ENCODE measurements around the gene BNIP5.

BNIP5 gene, protein sequence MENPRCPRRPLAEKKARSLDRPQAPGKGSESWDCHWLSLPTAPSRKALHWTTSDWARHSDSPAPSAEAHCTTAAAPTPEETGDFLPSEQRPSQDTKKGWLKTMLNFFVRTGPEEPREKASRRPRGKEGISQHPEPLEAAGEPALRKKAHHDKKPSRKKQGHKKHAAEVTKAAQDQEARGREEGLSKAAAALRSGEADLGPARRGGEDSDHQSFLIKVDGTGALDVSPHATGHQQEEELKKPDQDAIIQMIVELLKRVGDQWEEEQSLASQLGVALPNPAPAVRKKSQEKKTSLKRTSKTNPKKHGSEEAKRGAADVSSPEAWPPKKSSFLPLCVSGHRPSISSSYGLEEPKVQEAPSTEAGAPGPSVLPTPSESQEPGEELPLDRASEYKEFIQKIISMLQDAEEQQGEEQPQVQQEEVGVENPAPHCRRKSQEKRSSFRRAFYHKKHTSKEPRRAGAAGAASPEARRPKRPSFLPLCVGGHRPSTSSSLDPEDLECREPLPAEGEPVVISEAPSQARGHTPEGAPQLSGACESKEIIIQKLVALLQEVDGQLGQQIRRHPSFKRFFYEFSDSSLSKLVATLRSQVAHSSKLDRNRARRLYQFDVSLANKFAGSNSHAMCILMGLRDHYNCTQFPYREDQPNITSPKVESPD

DNA sequence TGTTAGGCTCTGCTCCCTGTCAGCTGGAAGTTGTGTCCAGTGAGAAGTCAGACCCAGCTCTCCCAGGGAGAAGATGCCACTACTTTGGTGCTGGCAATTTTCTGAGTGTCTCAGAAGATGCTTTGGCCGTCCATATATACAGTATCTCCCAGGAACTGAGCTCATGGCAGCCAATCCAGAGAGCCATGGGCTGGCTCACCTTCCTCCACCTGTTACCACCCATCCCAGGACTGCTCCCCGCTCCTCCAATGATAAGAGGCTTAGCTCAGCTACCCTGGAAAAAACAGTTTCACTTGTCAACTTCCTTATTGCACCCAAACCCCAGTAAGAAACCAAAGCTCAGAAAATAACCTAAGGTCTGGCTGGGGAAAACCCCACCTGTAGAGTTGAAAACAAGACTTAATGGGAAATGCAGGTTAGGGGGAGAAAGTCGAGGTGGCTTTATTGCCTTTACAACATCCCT lies at the start of gene BNIP5:
BNIP5 (minus strand) TSS at position 110 of the 463 bp plus-strand sequence. CDS start 6,198 bp downstream, outside the sequence.
- DNase-seq, result no peak
- in situ Hi-C loops (cut with HindIII; ENCODE audit: low pct_ligation_motif_present, low pct_unique_long_range_greater_than_20kb, low sequenced_read_pairs), result no loop called here

DNA sequence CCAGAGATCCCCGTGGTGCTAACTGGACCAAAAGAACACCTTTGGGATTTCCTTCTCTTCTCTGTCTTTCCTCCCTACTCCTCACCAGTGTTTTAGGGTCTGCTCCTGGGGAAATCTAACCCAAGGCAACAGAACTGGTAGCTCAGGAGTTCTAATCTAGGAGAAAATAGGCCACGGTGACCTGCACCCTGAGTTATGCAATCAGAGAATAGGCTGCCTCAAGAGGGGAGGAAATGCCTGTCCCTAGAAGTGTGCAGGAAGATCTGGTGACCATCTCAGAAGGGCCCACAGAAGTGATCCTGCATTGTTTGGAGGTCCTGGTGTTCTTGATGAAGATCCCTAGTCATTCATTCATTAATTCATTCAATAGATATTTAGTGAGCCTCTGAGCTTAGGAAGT lies 47.4 kb upstream of the BNIP5 start:
- no peak for DNase-seq
- in situ Hi-C loops (cut with HindIII; ENCODE audit: low pct_ligation_motif_present, low pct_unique_long_range_greater_than_20kb, low sequenced_read_pairs), result no loop called here

DNA sequence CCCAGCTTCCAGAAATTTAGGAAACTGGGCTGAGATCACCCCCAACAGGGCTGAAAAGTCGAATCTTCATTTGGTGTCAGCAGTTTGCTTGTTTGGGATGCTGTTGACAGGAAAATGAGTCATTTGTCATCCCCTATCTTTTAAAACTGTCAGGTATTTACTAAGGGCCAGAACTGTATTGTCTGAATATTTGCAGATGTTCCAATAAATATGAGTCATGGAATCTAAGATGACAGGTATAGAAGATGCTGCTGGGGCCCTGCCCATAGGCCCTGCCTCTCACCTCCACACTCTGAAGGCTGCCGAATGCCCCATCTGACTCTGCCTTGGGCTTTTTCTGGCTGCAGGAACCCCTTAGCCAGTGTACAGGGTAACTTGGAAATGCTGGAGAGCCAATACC lies 46.9 kb upstream of the BNIP5 start:
- DNase-seq, result no peak
- in situ Hi-C loops (cut with HindIII; ENCODE audit: low pct_ligation_motif_present, low pct_unique_long_range_greater_than_20kb, low sequenced_read_pairs), result no loop called here

DNA sequence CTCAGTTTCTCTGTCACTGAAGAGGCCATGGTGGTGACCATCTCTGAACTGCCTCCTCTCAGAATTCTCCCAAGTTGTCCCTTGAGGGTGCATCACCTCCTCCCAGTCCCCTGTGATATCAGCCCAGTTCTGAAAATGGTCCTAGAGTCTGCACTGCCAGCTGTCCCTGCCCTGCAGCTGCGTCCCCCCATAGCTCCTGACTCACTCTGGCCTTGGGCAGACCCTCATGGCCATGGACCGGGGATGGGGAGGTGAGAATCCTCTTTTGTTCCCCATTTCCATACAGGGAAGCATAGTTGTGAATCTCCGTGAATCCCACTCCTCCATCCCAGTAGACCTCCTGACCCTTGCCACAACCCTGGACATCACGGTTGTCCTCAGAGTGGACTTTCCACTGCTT lies 46.3 kb upstream of the BNIP5 start:
- in situ Hi-C loops (cut with HindIII; ENCODE audit: low pct_ligation_motif_present, low pct_unique_long_range_greater_than_20kb, low sequenced_read_pairs), result no loop called here

DNA sequence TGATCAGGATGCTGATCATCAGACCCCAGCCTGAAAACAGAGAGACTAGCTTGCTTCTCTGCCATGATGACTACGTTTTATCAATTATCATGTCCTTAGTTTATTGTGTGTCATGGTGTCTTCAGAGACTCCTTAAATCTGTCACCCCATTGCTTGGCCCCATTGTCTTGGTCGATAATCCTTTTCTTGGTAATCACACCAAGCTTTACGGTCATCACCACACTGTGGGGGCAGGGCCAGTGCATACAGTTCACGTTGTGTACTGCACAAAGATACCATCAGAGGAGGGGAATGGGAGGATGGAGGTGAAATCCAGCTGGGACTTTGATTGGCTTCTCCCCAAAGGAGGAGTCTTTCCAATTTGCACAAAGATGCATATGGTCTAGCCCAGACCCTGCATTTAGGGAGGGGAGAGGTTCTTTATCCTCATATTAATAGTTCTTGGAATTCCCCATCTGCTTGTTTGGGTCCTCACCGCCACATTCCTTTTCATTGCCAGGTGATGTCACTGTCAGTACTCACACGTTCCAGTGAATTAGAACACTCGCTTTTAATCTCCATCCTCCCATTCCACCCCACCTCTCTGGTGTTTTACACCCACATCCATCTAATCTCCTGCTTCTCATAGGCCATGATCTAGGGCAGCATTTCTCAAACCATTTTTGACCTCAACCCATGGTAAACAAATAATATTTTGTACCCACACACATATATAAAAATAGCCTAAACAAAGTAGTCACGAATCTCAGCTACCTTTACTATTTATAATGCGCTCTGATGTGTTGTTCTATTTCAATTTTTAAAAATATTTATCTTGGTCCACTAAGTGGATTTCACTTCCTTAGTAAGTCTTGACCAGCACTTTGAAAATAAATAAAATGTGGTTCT lies 45.1 kb upstream of the BNIP5 start:
- in situ Hi-C loops (cut with HindIII; ENCODE audit: low pct_ligation_motif_present, low pct_unique_long_range_greater_than_20kb, low sequenced_read_pairs), result no loop called here
- no peak for DNase-seq

More for the DNA sequence above, 46.3 kb upstream of the BNIP5 start:
- DNase-seq, result no peak

DNA sequence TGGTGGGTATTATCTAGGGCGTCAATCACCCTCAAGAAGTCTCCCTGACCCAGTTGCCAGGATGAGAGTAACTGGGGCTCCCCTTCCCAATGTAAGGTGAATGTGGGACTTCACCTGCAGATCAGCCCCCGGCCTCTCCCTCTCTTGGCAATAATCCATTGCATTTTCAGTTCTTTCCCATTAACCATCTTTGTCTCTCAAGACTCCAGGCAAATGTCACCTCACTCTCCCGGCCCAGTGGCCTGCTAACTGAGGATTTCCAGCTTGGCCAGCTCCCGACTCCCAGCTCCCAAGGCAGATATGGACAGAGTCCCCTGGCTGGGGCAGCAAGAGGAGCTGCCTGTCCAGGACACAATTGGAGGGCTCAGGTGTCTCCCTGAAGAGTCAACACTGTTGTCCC lies 43.5 kb upstream of the BNIP5 start:
- DNase-seq, result no peak
- in situ Hi-C loops (cut with HindIII; ENCODE audit: low pct_ligation_motif_present, low pct_unique_long_range_greater_than_20kb, low sequenced_read_pairs), result no loop called here

DNA sequence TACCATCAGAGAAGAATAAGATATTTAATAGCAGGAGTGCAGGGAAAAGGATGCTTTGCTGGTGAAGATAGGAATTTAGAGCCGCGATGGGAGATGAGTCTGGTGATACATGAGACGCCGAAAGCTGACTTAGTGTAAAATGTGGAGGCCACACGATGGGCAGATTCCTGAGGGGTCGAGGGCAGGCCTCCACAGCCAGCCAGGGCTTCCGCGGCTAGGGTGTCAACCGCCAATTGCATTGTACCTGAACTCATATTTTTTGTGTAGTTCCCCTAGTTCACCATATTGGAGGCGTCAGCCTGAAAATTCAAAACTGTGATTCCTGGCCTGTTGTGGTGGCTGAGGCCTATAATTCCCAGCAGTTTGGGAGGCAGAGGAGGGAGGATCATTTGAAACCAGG lies 42.2 kb upstream of the BNIP5 start:
- DNase-seq, result no peak
- in situ Hi-C loops (cut with HindIII; ENCODE audit: low pct_ligation_motif_present, low pct_unique_long_range_greater_than_20kb, low sequenced_read_pairs), result no loop called here

DNA sequence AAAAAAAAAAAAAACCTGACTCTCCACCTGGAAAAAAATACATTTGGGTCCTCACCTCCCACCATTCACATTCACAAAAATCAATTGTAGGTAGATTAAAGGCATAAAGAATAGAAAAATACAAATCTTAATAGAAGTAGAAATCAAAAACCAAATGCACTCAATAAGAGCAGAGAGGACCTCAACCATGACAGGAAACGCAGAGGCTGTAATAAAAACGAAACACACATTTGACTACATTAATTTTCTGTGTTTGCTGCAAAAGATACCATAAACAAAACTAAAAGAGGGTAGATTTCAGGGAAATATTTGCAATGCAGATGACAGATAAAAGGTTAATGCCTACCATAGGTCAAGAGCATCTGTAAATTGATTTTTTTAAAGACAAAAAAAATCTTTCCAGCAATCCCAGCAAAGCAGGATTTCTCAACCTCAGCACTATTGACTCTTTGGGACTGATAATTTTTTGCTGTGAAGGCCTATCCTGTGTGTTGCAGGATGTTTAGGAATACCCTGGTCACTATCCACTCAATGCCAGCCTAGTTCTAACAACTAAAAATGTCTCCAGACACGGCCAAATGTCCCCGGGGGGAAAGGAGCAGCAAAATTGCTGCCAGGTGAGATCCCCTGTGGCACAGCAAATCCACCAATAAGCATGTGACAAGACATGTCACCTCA lies 41.7 kb upstream of the BNIP5 start:
- DNase-seq, result no peak
- in situ Hi-C loops (cut with HindIII; ENCODE audit: low pct_ligation_motif_present, low pct_unique_long_range_greater_than_20kb, low sequenced_read_pairs), result no loop called here

DNA sequence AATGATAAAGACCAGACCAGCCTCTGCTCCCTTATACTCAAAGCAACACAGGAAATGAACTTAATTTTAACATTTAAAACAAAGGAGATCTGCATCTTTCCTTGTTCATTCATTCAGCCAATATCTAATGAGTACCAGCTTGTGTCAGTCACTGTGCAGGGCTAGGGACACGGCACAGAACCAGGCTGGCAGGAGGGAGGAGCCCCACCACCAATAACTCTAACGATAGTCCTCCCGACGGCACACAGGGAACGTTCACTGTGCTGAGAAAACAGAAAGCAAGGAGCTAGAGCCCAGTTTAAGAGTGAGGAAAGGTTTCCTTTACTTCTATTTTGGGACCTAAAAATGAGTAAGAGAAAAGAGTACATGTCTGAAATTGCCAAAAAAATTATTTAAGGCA lies 40.9 kb upstream of the BNIP5 start:
- no peak for DNase-seq
- in situ Hi-C loops (cut with HindIII; ENCODE audit: low pct_ligation_motif_present, low pct_unique_long_range_greater_than_20kb, low sequenced_read_pairs), result no loop called here

DNA sequence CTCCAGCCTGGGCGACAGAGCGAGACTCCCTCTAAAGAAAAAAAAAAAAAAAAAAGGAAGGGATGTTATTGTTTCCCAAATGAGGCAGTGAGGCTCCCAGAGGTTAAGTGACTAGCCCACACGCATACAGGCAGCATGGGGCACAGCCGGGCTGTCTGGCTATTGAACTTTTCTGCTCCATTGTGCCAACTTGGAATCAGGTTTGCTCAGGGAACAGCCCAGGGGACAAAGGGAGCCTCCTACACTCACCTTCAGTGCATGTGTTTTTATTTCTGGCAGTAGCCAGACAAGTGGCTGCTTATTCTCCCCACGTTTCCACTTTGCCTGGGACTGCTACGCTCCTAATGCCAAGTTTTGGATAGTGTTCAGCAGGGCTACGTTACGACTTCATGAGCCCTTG lies 40.1 kb upstream of the BNIP5 start:
- in situ Hi-C loops (cut with HindIII; ENCODE audit: low pct_ligation_motif_present, low pct_unique_long_range_greater_than_20kb, low sequenced_read_pairs), result no loop called here
- no peak for DNase-seq

DNA sequence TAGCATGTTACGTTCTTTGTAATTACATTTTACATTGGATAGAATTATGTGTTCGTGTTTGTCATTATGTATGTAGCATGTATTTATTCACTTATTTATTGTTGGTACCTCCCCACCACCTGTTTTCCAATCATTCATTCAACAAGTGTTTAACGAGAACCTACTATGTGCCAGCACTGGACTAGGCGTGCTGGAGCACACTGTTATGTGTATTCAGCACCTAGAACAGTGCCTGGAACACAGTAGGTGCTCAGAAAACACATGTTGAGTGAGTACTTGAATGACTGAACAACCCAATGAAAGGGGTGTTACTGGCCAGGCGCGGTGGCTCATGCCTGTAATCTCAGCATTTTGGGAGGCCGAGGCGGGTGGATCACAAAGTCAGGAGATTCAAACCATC lies 39.5 kb upstream of the BNIP5 start:
- in situ Hi-C loops (cut with HindIII; ENCODE audit: low pct_ligation_motif_present, low pct_unique_long_range_greater_than_20kb, low sequenced_read_pairs), result no loop called here
- DNase-seq, result no peak

DNA sequence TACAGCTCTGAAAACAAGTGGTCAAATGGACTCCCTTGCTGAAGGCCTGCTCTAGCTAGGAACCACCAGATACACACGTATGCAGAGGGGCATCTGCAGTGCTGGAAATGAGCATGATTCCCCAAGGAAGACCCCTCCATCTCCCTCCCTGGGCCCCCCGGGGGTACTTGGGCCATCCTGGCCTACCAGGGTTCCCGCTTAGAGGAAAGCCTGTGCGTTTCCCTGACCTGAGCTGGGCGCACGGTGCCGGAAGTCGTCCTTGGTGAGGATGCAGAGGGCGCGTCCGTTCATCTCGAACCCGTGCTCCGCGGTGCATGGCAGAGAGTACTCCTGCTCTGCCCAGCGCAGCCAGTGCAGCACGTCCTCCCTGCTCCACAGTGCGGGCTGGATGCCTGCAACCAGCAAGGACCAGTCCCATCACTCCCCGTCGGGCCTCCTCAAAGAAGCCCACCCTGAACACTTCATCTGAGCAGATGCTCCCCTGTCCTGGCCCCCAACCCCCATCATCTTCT lies 39.0 kb upstream of the BNIP5 start:
- no peak for DNase-seq
- in situ Hi-C loops (cut with HindIII; ENCODE audit: low pct_ligation_motif_present, low pct_unique_long_range_greater_than_20kb, low sequenced_read_pairs), result no loop called here

DNA sequence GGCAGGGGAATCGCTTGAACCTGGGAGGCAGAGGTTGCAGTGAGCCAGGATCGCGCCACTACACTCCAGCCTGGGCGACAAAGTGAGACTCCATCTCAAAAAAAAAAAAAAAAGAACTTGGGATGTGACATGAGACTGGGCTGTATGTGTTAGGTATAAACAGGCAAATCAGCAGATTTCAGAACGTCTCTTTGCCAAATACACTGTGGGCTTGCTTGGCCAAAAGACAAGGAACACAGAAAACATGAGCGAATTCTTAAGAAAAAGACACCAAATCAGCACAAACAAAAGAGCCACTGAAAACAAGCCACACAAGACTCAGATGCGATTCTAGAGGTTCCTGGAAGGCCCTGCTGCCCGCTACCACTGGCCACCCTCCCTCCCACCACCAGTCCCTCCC lies 38.3 kb upstream of the BNIP5 start:
- DNase-seq, result no peak
- in situ Hi-C loops (cut with HindIII; ENCODE audit: low pct_ligation_motif_present, low pct_unique_long_range_greater_than_20kb, low sequenced_read_pairs), result no loop called here

DNA sequence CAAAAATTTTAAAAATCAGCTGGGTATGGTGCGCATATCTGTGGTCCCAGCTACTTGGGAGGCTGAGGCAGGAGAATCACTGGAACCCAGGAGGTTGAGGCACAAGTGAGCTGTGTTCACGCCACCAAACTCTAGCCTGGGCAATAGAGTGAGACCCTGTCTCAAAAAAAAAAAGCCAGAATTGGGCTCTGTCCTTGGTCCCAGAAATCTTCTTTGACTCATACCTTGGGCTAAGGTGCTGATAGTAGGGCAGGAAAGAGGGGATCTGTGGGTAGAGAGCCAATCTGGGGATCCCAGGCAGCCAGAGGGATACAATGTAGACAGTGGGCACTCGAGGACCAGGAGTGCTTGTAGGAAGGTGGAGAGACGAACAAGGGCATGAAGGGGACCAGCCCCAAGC lies 37.5 kb upstream of the BNIP5 start:
- in situ Hi-C loops (cut with HindIII; ENCODE audit: low pct_ligation_motif_present, low pct_unique_long_range_greater_than_20kb, low sequenced_read_pairs), result no loop called here
- no peak for DNase-seq

DNA sequence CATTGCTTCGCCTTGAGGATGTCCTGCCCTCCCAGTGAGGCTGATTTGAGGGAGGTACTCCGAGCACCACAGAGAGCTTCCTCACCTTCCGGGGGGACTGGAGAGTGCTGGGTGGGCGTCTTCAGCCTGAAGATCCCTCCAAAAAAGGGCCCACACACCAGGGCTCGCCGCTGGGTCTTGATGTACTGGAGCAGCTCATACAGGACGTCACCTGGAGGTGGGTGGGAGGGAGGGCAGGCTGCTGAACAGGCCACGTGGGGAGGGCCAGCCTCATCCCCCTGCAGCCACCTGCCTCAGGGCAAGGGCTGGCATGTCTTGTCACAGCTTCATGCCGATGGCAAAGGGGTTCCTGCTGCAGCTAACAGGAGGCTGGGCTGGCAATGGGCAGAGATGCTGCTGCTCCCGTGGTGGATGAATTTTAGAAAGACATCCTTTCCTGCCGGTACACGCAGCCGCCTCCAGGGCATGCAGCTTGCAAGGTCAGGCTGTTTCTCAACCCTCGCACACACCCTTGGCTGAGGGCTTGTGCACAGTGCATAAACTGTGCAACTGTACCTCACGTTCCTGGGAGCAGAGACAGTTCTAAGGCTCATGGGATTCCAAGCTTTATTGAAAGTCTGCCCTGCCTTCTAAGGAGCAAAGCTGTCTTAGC lies 36.8 kb upstream of the BNIP5 start:
- in situ Hi-C loops (cut with HindIII; ENCODE audit: low pct_ligation_motif_present, low pct_unique_long_range_greater_than_20kb, low sequenced_read_pairs), result no loop called here
- no peak for DNase-seq

DNA sequence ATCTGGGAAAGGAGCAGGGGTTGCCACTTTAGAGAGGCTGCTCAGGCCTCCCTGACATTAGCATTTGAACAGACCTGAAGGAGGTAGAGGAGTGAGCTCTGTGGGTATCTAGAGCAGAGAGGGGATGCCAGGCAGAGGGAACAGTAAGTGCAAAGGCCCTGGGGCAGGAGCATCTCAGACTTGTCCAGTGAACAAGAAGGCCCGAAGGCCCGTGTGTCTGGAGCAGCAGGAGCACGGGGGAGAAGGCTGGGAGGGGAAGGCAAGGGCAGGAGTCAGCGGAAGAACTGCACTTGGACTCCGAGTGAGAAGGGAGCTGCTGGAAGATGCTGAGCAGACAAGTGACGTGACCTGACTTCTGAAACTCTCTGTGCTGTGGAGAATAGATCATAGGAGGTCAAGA lies 35.4 kb upstream of the BNIP5 start:
- in situ Hi-C loops (cut with HindIII; ENCODE audit: low pct_ligation_motif_present, low pct_unique_long_range_greater_than_20kb, low sequenced_read_pairs), result no loop called here
- DNase-seq, result no peak

DNA sequence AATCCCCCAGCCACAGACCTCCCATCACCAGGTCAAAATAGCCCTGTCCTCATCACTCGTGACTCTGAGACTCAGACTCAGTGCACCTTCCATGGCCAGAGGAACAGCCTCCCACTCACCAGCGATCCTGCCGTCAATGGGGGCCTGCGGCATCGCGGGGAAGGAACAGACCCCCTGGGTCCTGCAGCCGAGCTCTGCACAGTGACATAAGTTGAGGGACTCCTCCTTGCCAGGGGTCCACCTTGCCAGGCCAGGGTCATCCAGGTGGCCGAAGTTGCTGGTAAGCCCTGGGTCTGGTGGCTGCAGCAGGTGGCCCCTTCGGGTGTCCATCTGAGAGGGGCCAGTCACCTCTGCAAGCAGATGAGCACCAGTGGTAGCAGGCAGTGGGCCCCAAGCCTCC lies 34.5 kb upstream of the BNIP5 start:
- in situ Hi-C loops (cut with HindIII; ENCODE audit: low pct_ligation_motif_present, low pct_unique_long_range_greater_than_20kb, low sequenced_read_pairs), result no loop called here
- DNase-seq, result no peak

DNA sequence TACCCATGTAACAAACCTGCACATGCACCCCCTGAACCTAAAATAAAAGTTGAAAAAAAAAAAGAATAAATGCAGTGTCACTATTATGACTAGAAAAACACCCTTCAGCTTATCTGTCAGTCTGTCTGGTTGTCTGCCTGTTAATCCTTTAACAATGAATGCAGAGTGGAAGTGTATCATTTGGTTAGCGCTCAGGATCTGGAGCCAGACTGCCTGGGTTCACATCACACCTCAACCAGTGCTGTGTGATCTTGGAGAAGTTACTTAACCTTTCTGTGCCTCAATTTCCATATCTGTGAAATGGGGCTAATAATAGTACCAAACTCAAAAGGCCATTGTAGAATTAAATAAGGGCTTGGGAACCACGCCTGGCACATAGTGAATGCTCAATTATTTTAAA lies 34.0 kb upstream of the BNIP5 start:
- in situ Hi-C loops (cut with HindIII; ENCODE audit: low pct_ligation_motif_present, low pct_unique_long_range_greater_than_20kb, low sequenced_read_pairs), result no loop called here
- no peak for DNase-seq
